ENCODE results near the gene TMEM53.

Gene TMEM53

GRCh38 chr1:44636688-44637598 lies 37.3 kb downstream of the TMEM53 start:
- no peak for ATAC-seq
- H3K9me3 Mint-ChIP-seq: no peaks in the 10 kb centered on the region
- H3K27me3 Mint-ChIP-seq: no peaks in the 10 kb centered on the region
- peaks cover 45% of the 10 kb centered on the region for H3K4me1 Mint-ChIP-seq
- peaks cover 69% of the 10 kb centered on the region for H3K36me3 Mint-ChIP-seq
- H3K27ac Mint-ChIP-seq: no peak overlapping the region
- H3K4me3 Mint-ChIP-seq: no peak overlapping the region

GRCh38 chr1:44636083-44636687 lies 38.1 kb downstream of the TMEM53 start:
- H3K27me3 Mint-ChIP-seq: no peaks in the 10 kb centered on the region
- peaks cover 49% of the 10 kb centered on the region for H3K4me1 Mint-ChIP-seq
- no peak for ATAC-seq
- H3K36me3 Mint-ChIP-seq: peaks cover 63% of the 10 kb centered on the region
- H3K27ac Mint-ChIP-seq: no peak overlapping the region
- H3K4me3 Mint-ChIP-seq: no peak overlapping the region
- H3K9me3 Mint-ChIP-seq: no peaks in the 10 kb centered on the region

GRCh38 chr1:44635439-44635838 lies 38.8 kb downstream of the TMEM53 start:
- Mint-ChIP-seq H3K4me3 (no peak overlapping the region), H3K9me3 (peaks cover 3% of the 10 kb centered on the region), H3K27ac (no peak overlapping the region), H3K27me3 (no peaks in the 10 kb centered on the region), H3K4me1 (peaks cover 56% of the 10 kb centered on the region), H3K36me3 (peaks cover 63% of the 10 kb centered on the region)
- no peak for ATAC-seq

- H3K27me3 Mint-ChIP-seq: no peaks in the 10 kb centered on the region
- peaks cover 3% of the 10 kb centered on the region for H3K9me3 Mint-ChIP-seq
- peaks cover 58% of the 10 kb centered on the region for H3K4me1 Mint-ChIP-seq
- H3K27ac Mint-ChIP-seq: peak overlapping the region; percentile 98
- no peak for ATAC-seq
- no peak overlapping the region for H3K4me3 Mint-ChIP-seq
- peaks cover 63% of the 10 kb centered on the region for H3K36me3 Mint-ChIP-seq
Measured at GRCh38 chr1:44634606-44635189, 39.6 kb downstream of the TMEM53 start.

- H3K9me3 Mint-ChIP-seq: peaks cover 3% of the 10 kb centered on the region
- peak overlapping the region; percentile 98 for H3K27ac Mint-ChIP-seq
- H3K4me1 Mint-ChIP-seq: peaks cover 58% of the 10 kb centered on the region
- ATAC-seq: peak; percentile 1
- no peaks in the 10 kb centered on the region for H3K27me3 Mint-ChIP-seq
- H3K4me3 Mint-ChIP-seq: peak overlapping the region; percentile 89
- H3K36me3 Mint-ChIP-seq: peaks cover 44% of the 10 kb centered on the region
Measured at GRCh38 chr1:44632598-44632997, 41.7 kb downstream of the TMEM53 start.

- peak overlapping the region; percentile 89 for H3K4me3 Mint-ChIP-seq
- H3K4me1 Mint-ChIP-seq: peaks cover 58% of the 10 kb centered on the region
- H3K9me3 Mint-ChIP-seq: peaks cover 3% of the 10 kb centered on the region
- peak; percentile 89 for ATAC-seq
- peak overlapping the region; percentile 98 for H3K27ac Mint-ChIP-seq
- H3K27me3 Mint-ChIP-seq: no peaks in the 10 kb centered on the region
- H3K36me3 Mint-ChIP-seq: peaks cover 37% of the 10 kb centered on the region
Measured at GRCh38 chr1:44631647-44632539, 42.4 kb downstream of the TMEM53 start.

- Mint-ChIP-seq H3K27ac (peak overlapping the region; percentile 98), H3K27me3 (no peaks in the 10 kb centered on the region), H3K4me3 (peak overlapping the region; percentile 89), H3K9me3 (peaks cover 3% of the 10 kb centered on the region), H3K36me3 (peaks cover 31% of the 10 kb centered on the region), H3K4me1 (peaks cover 53% of the 10 kb centered on the region)
- ATAC-seq: peak; percentile 14
Measured at GRCh38 chr1:44631333-44631646, 43.0 kb downstream of the TMEM53 start.

GRCh38 chr1:44630116-44630515 lies 44.2 kb downstream of the TMEM53 start:
- H3K4me1 Mint-ChIP-seq: peaks cover 41% of the 10 kb centered on the region
- H3K36me3 Mint-ChIP-seq: peaks cover 19% of the 10 kb centered on the region
- ATAC-seq: no peak
- H3K27ac Mint-ChIP-seq: peak overlapping the region; percentile 98
- peaks cover 3% of the 10 kb centered on the region for H3K9me3 Mint-ChIP-seq
- peak overlapping the region; percentile 89 for H3K4me3 Mint-ChIP-seq
- no peaks in the 10 kb centered on the region for H3K27me3 Mint-ChIP-seq

GRCh38 chr1:44628962-44629756 lies 45.1 kb downstream of the TMEM53 start:
- Mint-ChIP-seq H3K27me3 (no peaks in the 10 kb centered on the region), H3K36me3 (peaks cover 9% of the 10 kb centered on the region), H3K9me3 (peaks cover 3% of the 10 kb centered on the region), H3K4me1 (peaks cover 32% of the 10 kb centered on the region), H3K4me3 (no peak overlapping the region), H3K27ac (no peak overlapping the region)
- ATAC-seq: no peak

GRCh38 chr1:44625348-44625747 lies 48.9 kb downstream of the TMEM53 start:
- Mint-ChIP-seq H3K9me3 (no peaks in the 10 kb centered on the region), H3K36me3 (no peaks in the 10 kb centered on the region), H3K4me1 (peaks cover 1% of the 10 kb centered on the region), H3K4me3 (no peak overlapping the region), H3K27ac (no peak overlapping the region), H3K27me3 (no peaks in the 10 kb centered on the region)
- no peak for ATAC-seq

GRCh38 chr1:44624268-44624901 lies 49.9 kb downstream of the TMEM53 start:
- Mint-ChIP-seq H3K36me3 (no peaks in the 10 kb centered on the region), H3K27ac (no peak overlapping the region), H3K27me3 (no peaks in the 10 kb centered on the region), H3K9me3 (no peaks in the 10 kb centered on the region), H3K4me3 (no peak overlapping the region), H3K4me1 (no peaks in the 10 kb centered on the region)
- ATAC-seq: no peak

- no peak overlapping the region for H3K27ac Mint-ChIP-seq
- H3K27me3 Mint-ChIP-seq: peaks cover 17% of the 10 kb centered on the region
- no peaks in the 10 kb centered on the region for H3K9me3 Mint-ChIP-seq
- H3K4me3 Mint-ChIP-seq: no peak overlapping the region
- H3K4me1 Mint-ChIP-seq: no peaks in the 10 kb centered on the region
- ATAC-seq: no peak
- H3K36me3 Mint-ChIP-seq: no peaks in the 10 kb centered on the region
Measured at GRCh38 chr1:44621841-44622286, 52.4 kb downstream of the TMEM53 start.

GRCh38 chr1:44620072-44620471 lies 54.2 kb downstream of the TMEM53 start:
- peaks cover 17% of the 10 kb centered on the region for H3K27me3 Mint-ChIP-seq
- no peak overlapping the region for H3K4me3 Mint-ChIP-seq
- H3K27ac Mint-ChIP-seq: no peak overlapping the region
- H3K4me1 Mint-ChIP-seq: no peaks in the 10 kb centered on the region
- ATAC-seq: no peak
- no peaks in the 10 kb centered on the region for H3K36me3 Mint-ChIP-seq
- no peaks in the 10 kb centered on the region for H3K9me3 Mint-ChIP-seq
